Measurements from ENCODE around the gene ALKBH8.
"Not testable (repeated sequence)": the region's sequence is repeated elsewhere in the genome, so short reads cannot be mapped to it uniquely, and the experiment has no call there.

ALKBH8 gene

GRCh38 chr11:107472966-107473365, 92.6 kb downstream of the ALKBH8 start:
- TF ChIP-seq EZH2phosphoT487 (conservative IDR thresholded peaks at IDR 0.05; ENCODE audit: low read length) (no peak), CTCF (IDR thresholded peaks at IDR 0.05; ENCODE audit: insufficient read depth, low read length, poor library complexity, severe bottlenecking) (no peak)
- H3K36me3 ChIP-seq (ENCODE audit: low read length): no peaks in the 10 kb centered on the region
- H3K4me3 ChIP-seq (ENCODE audit: insufficient read depth, low read length, poor library complexity, severe bottlenecking): no peak overlapping the region
- no peaks in the 10 kb centered on the region for H3K79me2 ChIP-seq (ENCODE audit: insufficient read depth, low read length)
- H3K9me2 ChIP-seq (replicated peaks; ENCODE audit: insufficient read depth, low read length): no peaks in the 10 kb centered on the region
- H3K27me3 ChIP-seq (ENCODE audit: low read length): no peaks in the 10 kb centered on the region
- H3K9ac ChIP-seq (ENCODE audit: low read length): no peak overlapping the region
- no peaks in the 10 kb centered on the region for H3F3A ChIP-seq (ENCODE audit: insufficient read depth)
- H2AFZ ChIP-seq (ENCODE audit: low read depth, low read length, severe bottlenecking): no peak overlapping the region
- H3K9me3 ChIP-seq (ENCODE audit: insufficient read depth, low read length): no peaks in the 10 kb centered on the region
- no peak overlapping the region for H3K27ac ChIP-seq (ENCODE audit: low read depth, low read length)
- H3K4me2 ChIP-seq (ENCODE audit: low read depth, low read length, poor library complexity, severe bottlenecking): no peak overlapping the region
- no peaks in the 10 kb centered on the region for H4K20me1 ChIP-seq (ENCODE audit: low read depth, low read length)

- Histone ChIP-seq H3K36me3 (ENCODE audit: low read length) (no peaks in the 10 kb centered on the region), H3K9ac (ENCODE audit: low read length) (no peak overlapping the region), H2AFZ (ENCODE audit: low read depth, low read length, severe bottlenecking) (no peak overlapping the region), H3K9me2 (replicated peaks; ENCODE audit: insufficient read depth, low read length) (no peaks in the 10 kb centered on the region), H3K79me2 (ENCODE audit: insufficient read depth, low read length) (no peaks in the 10 kb centered on the region), H3K4me2 (ENCODE audit: low read depth, low read length, poor library complexity, severe bottlenecking) (no peak overlapping the region), H3F3A (ENCODE audit: insufficient read depth) (no peaks in the 10 kb centered on the region), H3K9me3 (ENCODE audit: insufficient read depth, low read length) (no peaks in the 10 kb centered on the region), H3K27me3 (ENCODE audit: low read length) (no peaks in the 10 kb centered on the region), H3K4me3 (ENCODE audit: insufficient read depth, low read length, poor library complexity, severe bottlenecking) (no peak overlapping the region), H3K27ac (ENCODE audit: low read depth, low read length) (no peak overlapping the region), H4K20me1 (ENCODE audit: low read depth, low read length) (no peaks in the 10 kb centered on the region)
- no peak for TF ChIP-seq EZH2phosphoT487 (conservative IDR thresholded peaks at IDR 0.05; ENCODE audit: low read length)
- no peak for TF ChIP-seq CTCF (IDR thresholded peaks at IDR 0.05; ENCODE audit: insufficient read depth, low read length, poor library complexity, severe bottlenecking)
Observed at GRCh38 chr11:107468596-107468995, 96.9 kb downstream of the ALKBH8 start.

- no peaks in the 10 kb centered on the region for H3K9me3 ChIP-seq (ENCODE audit: insufficient read depth, low read length)
- H3K27me3 ChIP-seq (ENCODE audit: low read length): no peaks in the 10 kb centered on the region
- no peak overlapping the region for H3K9ac ChIP-seq (ENCODE audit: low read length)
- H3K36me3 ChIP-seq (ENCODE audit: low read length): no peaks in the 10 kb centered on the region
- no peak overlapping the region for H3K27ac ChIP-seq (ENCODE audit: low read depth, low read length)
- no peak overlapping the region for H3K4me2 ChIP-seq (ENCODE audit: low read depth, low read length, poor library complexity, severe bottlenecking)
- H3K4me3 ChIP-seq (ENCODE audit: insufficient read depth, low read length, poor library complexity, severe bottlenecking): no peak overlapping the region
- H2AFZ ChIP-seq (ENCODE audit: low read depth, low read length, severe bottlenecking): no peak overlapping the region
- H3K9me2 ChIP-seq (replicated peaks; ENCODE audit: insufficient read depth, low read length): no peaks in the 10 kb centered on the region
- TF ChIP-seq CTCF (IDR thresholded peaks at IDR 0.05; ENCODE audit: insufficient read depth, low read length, poor library complexity, severe bottlenecking) (no peak), EZH2phosphoT487 (conservative IDR thresholded peaks at IDR 0.05; ENCODE audit: low read length) (no peak)
- no peaks in the 10 kb centered on the region for H3F3A ChIP-seq (ENCODE audit: insufficient read depth)
- no peaks in the 10 kb centered on the region for H4K20me1 ChIP-seq (ENCODE audit: low read depth, low read length)
- H3K79me2 ChIP-seq (ENCODE audit: insufficient read depth, low read length): no peaks in the 10 kb centered on the region
Observed at GRCh38 chr11:107467696-107468095, 97.8 kb downstream of the ALKBH8 start.

GRCh38 chr11:107466275-107466866, 99.2 kb downstream of the ALKBH8 start:
- not testable (repeated sequence) for H3K9ac ChIP-seq (ENCODE audit: low read length); H3F3A ChIP-seq (ENCODE audit: insufficient read depth); H3K36me3 ChIP-seq (ENCODE audit: low read length); H3K27me3 ChIP-seq (ENCODE audit: low read length); H2AFZ ChIP-seq (ENCODE audit: low read depth, low read length, severe bottlenecking); H3K9me3 ChIP-seq (ENCODE audit: insufficient read depth, low read length); H3K79me2 ChIP-seq (ENCODE audit: insufficient read depth, low read length); H3K27ac ChIP-seq (ENCODE audit: low read depth, low read length); H3K4me3 ChIP-seq (ENCODE audit: insufficient read depth, low read length, poor library complexity, severe bottlenecking); H3K4me2 ChIP-seq (ENCODE audit: low read depth, low read length, poor library complexity, severe bottlenecking); H3K9me2 ChIP-seq (replicated peaks; ENCODE audit: insufficient read depth, low read length); H4K20me1 ChIP-seq (ENCODE audit: low read depth, low read length)
